ENCODE measurements around the gene PRSS1.

- TF ChIP-seq POLR2AphosphoS5 (IDR thresholded peaks at IDR 0.05) (no peak), POLR2A (IDR thresholded peaks at IDR 0.05) (no peak), CTCF (IDR thresholded peaks at IDR 0.05) (no peak)
Observed at GRCh38 chr7:142772673-142773072, 23.4 kb downstream of the PRSS1 start.

Measured in breast epithelium (tissue), 3 donors.